Hypothalamus (tissue), 51 donors: Measurements from ENCODE around the gene LY6G6C.

Experiments used
- DNase-seq, 51 donors: peaks; one replicate each; lab custom pipeline; 2025; lab: John Stamatoyannopoulos, UW

Gene LY6G6C

DNA sequence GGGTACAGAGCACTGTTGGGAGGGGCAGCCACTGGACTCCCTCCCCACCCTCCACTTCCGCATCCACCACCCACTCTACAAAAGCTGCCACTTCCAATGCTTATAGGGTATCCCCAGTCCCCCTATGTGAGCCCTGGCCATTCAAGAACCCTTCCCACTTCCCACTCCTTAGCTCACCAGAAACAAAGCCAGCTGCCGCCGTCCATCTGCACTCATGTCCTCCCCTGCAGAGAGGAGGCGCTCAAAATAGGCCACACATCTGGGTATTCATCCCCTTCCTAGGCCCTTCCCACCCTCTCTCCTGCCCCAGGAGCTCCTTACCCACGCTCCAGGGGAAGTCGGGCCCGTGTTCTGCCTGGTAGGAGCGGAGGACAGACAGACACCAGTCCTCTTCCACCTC, 34.2 kb downstream of the LY6G6C start:
- no peak for DNase-seq

GRCh38 chr6:31686483-31686882, 35.1 kb downstream of the LY6G6C start:
- no peak for DNase-seq

DNA sequence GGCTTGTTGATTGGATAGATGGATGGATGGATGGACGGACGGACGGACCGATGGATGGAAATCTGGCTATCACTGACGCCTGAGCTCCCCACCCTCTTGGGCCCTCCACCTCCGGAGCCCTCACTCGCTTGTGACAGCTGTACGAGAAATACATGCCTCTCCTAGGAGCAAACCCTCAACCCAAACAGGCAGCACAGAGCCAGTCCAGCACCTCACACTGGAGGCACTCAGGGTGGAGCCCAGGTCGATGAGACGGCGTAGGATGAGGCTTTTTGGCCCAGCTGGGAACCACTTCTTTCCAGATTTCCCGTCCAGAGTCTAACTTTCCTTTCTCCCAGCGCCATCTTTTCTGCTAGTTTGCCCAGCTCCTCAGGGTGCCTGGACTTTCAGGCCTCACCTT, 38.0 kb downstream of the LY6G6C start:
- no peak for DNase-seq

DNA sequence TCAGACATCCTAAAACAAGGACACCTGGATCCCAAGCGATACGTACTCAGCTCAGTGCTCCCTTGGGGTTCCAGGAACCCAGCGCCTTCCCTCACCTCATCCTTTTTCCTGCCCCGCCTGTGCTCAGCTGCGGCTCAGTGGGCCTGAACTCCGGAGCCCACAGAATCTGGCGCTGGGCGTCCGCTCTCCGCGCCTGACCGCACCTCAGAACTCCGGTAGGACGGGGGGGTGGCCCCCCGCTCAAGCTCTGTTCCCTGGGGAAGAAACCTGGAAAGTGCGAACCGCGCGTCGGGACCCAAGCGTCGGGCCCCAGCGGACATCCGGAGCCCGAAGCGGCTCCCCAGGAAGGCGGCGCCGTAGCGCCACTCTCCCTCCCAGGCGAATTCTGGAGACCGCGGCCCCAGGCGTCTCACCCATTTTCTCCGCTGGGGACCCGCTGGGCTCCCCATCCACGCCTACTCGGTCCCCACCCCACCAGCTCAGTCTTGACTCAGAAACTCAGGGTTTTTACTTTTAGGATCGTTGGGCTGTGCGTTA, 40.3 kb downstream of the LY6G6C start:
- DNase-seq: peak in 21 of 51 donors; percentile 4 to 69 (median 26)

DNA sequence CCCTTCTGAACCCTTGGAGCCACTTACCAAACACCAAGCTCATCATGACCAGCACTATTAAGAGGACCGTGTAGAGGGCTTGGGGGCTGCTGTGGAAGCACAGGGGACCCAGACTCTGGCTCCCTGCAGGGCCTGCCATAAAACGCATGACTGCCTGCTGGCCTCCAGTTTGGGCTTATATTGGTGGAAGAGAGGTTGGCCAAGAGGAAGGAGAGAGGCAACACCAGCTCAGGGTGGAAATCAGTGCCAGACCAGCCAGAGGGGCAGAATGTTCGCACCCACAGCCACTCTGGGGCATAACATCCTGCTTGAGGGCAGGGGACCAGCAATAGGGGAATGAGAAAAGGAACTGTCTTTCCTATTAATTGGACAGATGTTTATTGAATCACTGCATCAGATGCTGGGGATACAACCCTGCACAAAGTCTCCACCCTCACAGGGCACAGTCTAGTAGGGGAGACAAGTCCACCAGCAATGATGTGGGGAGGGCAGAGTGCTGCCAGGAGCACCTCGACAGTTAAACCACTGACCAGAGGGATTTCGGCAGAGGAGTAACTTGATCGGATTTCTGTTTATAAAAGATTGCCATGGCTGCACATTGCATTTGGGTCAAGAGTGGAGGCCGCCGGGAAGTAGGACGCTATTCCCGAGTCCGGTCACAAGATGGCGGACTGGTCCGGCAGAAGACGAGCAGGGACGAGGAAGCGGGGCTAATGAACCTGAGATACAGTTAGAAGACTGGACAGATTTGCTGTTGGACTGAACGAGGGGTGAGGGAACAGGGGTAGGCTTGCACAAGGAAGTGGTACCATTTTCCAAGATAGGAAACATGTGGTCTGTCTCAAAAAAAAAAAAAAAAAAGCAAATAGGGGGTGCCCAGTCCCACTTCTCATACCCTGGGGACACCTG, 41.1 kb downstream of the LY6G6C start, which contains the start of gene LY6G5C:
Gene LY6G5C (minus strand): TSS at position 842 of the 909 bp plus-strand sequence. CDS start 694 bp downstream, at position 148.
- DNase-seq: peak in 46 of 51 donors; percentile 4 to 83 (median 60)

GRCh38 chr6:31677955-31678354, 43.6 kb downstream of the LY6G6C start:
- no peak for DNase-seq

- no peak for DNase-seq
These were observed 44.6 kb downstream of the LY6G6C start for GRCh38 chr6:31676904-31677303.

DNA sequence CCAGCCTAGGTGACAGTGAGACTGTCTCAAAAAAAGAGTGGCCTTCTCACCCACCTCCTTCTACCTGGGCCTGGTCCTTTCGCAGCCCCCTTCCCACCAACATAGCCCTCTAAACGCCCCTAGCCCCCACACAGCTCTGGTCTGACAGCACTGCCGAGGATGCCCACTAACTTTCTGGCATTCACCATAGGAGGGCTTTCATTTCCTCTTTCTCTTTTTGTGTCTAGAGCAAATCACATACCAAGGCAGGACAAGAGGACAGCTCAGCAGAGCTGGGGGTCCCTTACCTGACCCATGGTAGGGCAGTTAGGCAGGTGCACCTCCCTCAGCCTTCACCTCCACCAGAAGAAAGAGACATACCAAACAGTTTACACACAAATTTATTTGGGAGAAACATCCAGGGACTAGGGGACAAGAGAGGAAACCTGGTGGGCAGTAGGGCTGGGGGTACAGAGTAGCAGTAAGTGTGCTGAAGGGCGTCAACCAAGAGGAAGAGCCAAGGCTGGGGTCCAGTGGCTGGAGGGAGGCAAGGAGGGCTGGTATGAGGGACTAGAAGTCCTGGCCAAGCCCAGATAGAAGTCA, 45.1 kb downstream of the LY6G6C start:
- DNase-seq: no peak

DNA sequence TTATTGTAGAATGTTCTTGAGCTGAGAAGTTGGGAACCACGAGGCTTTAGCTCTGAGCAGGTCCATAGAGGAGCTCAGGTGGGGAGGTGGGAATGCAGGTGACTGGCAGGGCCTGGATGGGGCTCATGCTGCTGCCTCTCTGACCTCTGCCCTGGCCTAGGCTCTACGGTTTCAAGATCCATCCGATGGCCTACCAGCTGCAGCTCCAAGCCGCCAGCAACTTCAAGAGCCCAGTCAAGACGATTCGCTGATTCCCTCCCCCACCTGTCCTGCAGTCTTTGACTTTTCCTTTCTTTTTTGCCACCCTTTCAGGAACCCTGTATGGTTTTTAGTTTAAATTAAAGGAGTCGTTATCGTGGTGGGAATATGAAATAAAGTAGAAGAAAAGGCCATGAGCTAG, 51.9 kb downstream of the LY6G6C start, which contains the start of gene LY6G5B:
Gene LY6G5B (plus strand): TSS at position 301 of the 400 bp plus-strand sequence. CDS start 975 bp downstream, outside the sequence.
- no peak for DNase-seq
